Ascending aorta (tissue), 2 donors: ENCODE data around the gene KIFC3. TPM values are rescaled to one million over a fixed set of nuclear protein-coding genes. Genes with fewer than 3 reads are reported as not detected.

Source experiments
- DNase-seq, 2 donors: peaks; one replicate each; pipeline ENCODE4 v3.0.0-alpha.2; 2019; ENCODE audit warnings: low spot score in 2 of 2
- H3K27ac ChIP-seq, 2 donors: fragments of 200-600 bp; sonication (generic); one replicate each; pipeline ENCODE4 v1.5.1; 2016 to 2017; ENCODE audit warnings: mild to moderate bottlenecking in 1 of 2
- H3K27me3 ChIP-seq: fragments of 200-600 bp; sonication (generic); one replicate; pipeline ENCODE4 v1.5.1; 2017
- H3K36me3 ChIP-seq, 2 donors: fragments of 200-600 bp; sonication (generic); one replicate each; pipeline ENCODE4 v1.5.1; 2016
- H3K4me1 ChIP-seq, 2 donors: fragments of 200-600 bp; sonication (generic); one replicate each; pipeline ENCODE4 v1.5.1; 2016 to 2017; ENCODE audit warnings: mild to moderate bottlenecking in 1 of 2
- H3K4me3 ChIP-seq, 2 donors: fragments of 200-600 bp; sonication (generic); one replicate each; pipeline ENCODE4 v1.5.1; 2016 to 2017; ENCODE audit warnings: mild to moderate bottlenecking in 1 of 2
- H3K9me3 ChIP-seq, 2 donors: fragments of 200-600 bp; sonication (generic); one replicate each; pipeline ENCODE4 v1.5.1; 2016
- CTCF ChIP-seq, 3 experiments: fragments of 200-600 bp in 2 of 3; fragments of 450-650 bp in 1 of 3; sonication (generic) in 2 of 3; IDR thresholded peaks; one replicate each; pipeline ENCODE4 v1.5.1; 2016 to 2019; ENCODE audit warnings: antibody characterized with exemption in 3 of 3, mild to moderate bottlenecking in 1 of 3, moderate library complexity in 1 of 3
- intact Hi-C: fragments of 100-400 bp; cut with DNase I; formaldehyde crosslinking; loops from one replicate; pipeline ENCODE4 v1.15.1; 2023
- total RNA-seq: library from RNA; depleted of rRNA; stranded (reverse); fragments of >200 nt; gene quantifications from one replicate; pipeline ENCODE4 v1.1.0, GENCODE V29; 2016

Gene KIFC3
- total RNA-seq, 1 donor from 2014 or later = 54.9 TPM

GRCh38 chr16:57761301-57761700 lies 41.0 kb downstream of the KIFC3 start:
- peaks cover 21 to 40% of the 10 kb centered on the region in 2 donors for H3K36me3 ChIP-seq
- DNase-seq = no peak
- H3K27me3 ChIP-seq = no peaks in the 10 kb centered on the region
- peaks cover 0 to 2% of the 10 kb centered on the region in 2 donors for H3K4me1 ChIP-seq
- no peak overlapping the region for H3K27ac ChIP-seq
- no peak for TF ChIP-seq CTCF (IDR thresholded peaks at IDR 0.05)
- no peak overlapping the region for H3K4me3 ChIP-seq
- no peaks in the 10 kb centered on the region for H3K9me3 ChIP-seq
- intact Hi-C loops = no loop called here

- peaks cover 21 to 38% of the 10 kb centered on the region in 2 donors for H3K36me3 ChIP-seq
- intact Hi-C loops = no loop called here
These were observed 41.7 kb downstream of the KIFC3 start for GRCh38 chr16:57760357-57761160.

GRCh38 chr16:57759541-57760356 lies 42.5 kb downstream of the KIFC3 start:
- intact Hi-C loops = no loop called here
- H3K36me3 ChIP-seq = peaks cover 24 to 41% of the 10 kb centered on the region in 2 donors
- peaks cover 0 to 2% of the 10 kb centered on the region in 2 donors for H3K4me1 ChIP-seq
- no peak for DNase-seq
- no peak overlapping the region for H3K27ac ChIP-seq
- no peak overlapping the region for H3K4me3 ChIP-seq
- H3K27me3 ChIP-seq = no peaks in the 10 kb centered on the region
- no peak for TF ChIP-seq CTCF (IDR thresholded peaks at IDR 0.05)
- no peaks in the 10 kb centered on the region for H3K9me3 ChIP-seq

More at GRCh38 chr16:57760357-57761160, 41.7 kb downstream of the KIFC3 start:
- no peaks in the 10 kb centered on the region for H3K9me3 ChIP-seq
- no peak overlapping the region for H3K27ac ChIP-seq
- H3K4me3 ChIP-seq = no peak overlapping the region
- DNase-seq = no peak
- H3K27me3 ChIP-seq = no peaks in the 10 kb centered on the region
- peaks cover 0 to 2% of the 10 kb centered on the region in 2 donors for H3K4me1 ChIP-seq
- TF ChIP-seq CTCF (IDR thresholded peaks at IDR 0.05) = no peak

- Histone ChIP-seq H3K27me3 (no peaks in the 10 kb centered on the region), H3K36me3 (peaks cover 24 to 41% of the 10 kb centered on the region in 2 donors), H3K9me3 (no peaks in the 10 kb centered on the region), H3K4me1 (no peaks in the 10 kb centered on the region), H3K4me3 (no peak overlapping the region), H3K27ac (no peak overlapping the region)
- intact Hi-C loops = no loop called here
- DNase-seq = no peak
- TF ChIP-seq CTCF (IDR thresholded peaks at IDR 0.05) = no peak
These were observed 43.2 kb downstream of the KIFC3 start for GRCh38 chr16:57759131-57759530.

GRCh38 chr16:57758331-57759117 lies 43.8 kb downstream of the KIFC3 start:
- H3K27me3 ChIP-seq = no peaks in the 10 kb centered on the region
- H3K27ac ChIP-seq = no peak overlapping the region
- no peak for TF ChIP-seq CTCF (IDR thresholded peaks at IDR 0.05)
- no peaks in the 10 kb centered on the region for H3K9me3 ChIP-seq
- peaks cover 24 to 43% of the 10 kb centered on the region in 2 donors for H3K36me3 ChIP-seq
- no peak overlapping the region for H3K4me3 ChIP-seq
- no peaks in the 10 kb centered on the region for H3K4me1 ChIP-seq
- no peak for DNase-seq
- intact Hi-C loops = no loop called here
